Peyer's patch (tissue), 4 donors: Measurements from ENCODE around the gene TAGLN2. TPM values are rescaled to one million over a fixed set of nuclear protein-coding genes. Genes with fewer than 3 reads are reported as not detected.
"Not testable (repeated sequence)": the region's sequence is repeated elsewhere in the genome, so short reads cannot be mapped to it uniquely, and the experiment has no call there.

Experiments
- DNase-seq, 3 donors: peaks; one replicate each; pipeline ENCODE4 v3.0.0-alpha.2; 2017 to 2019
- H3K27ac ChIP-seq, 4 donors: fragments of 200-600 bp; sonication (generic); one replicate each; pipeline ENCODE4 v1.5.1; 2016 to 2019
- H3K27me3 ChIP-seq, 2 donors: fragments of 200-600 bp; sonication (generic); one replicate each; pipeline ENCODE4 v1.5.1; 2019
- H3K36me3 ChIP-seq, 3 donors: fragments of 200-600 bp; sonication (generic); one replicate each; pipeline ENCODE4 v1.5.1; 2016 to 2019
- H3K4me1 ChIP-seq, 4 donors: fragments of 200-600 bp; sonication (generic); one replicate each; pipeline ENCODE4 v1.5.1; 2016 to 2019
- H3K4me3 ChIP-seq, 4 donors: fragments of 200-600 bp; sonication (generic); 1 replicate in 3 of 4; 2 replicates in 1 of 4; pipeline ENCODE4 v1.5.1; 2016 to 2019; ENCODE audit warnings: mild to moderate bottlenecking in 1 of 4
- H3K9me3 ChIP-seq, 4 donors: fragments of 200-600 bp; sonication (generic); one replicate each; pipeline ENCODE4 v1.5.1; 2016 to 2019; ENCODE audit warnings: mild to moderate bottlenecking in 1 of 4
- POLR2A ChIP-seq, 2 donors: fragments of 450-650 bp; IDR thresholded peaks; one replicate each; pipeline ENCODE4 v1.5.1; 2017; ENCODE audit warnings: antibody characterized with exemption in 2 of 2, mild to moderate bottlenecking in 2 of 2, moderate library complexity in 2 of 2
- total RNA-seq, 4 donors: library from RNA; depleted of rRNA; stranded (reverse); fragments of >200 nt; gene quantifications; one replicate each; pipeline ENCODE4 v1.1.0, GENCODE V29; 2016
- TF ChIP-seq, protein P1 (sequence below), 6 experiments: fragments of 450-650 bp in 4 of 6; fragments of 200-600 bp in 2 of 6; sonication (generic) in 1 of 6; IDR thresholded peaks; one replicate each; pipeline ENCODE4 v1.5.1; 2017 to 2019; ENCODE audit warnings: antibody characterized with exemption in 6 of 6, mild to moderate bottlenecking in 3 of 6, moderate library complexity in 1 of 6

Gene TAGLN2
- total RNA-seq, 4 donors from 2014 or later: 120 to 304 (median 177) TPM

DNA sequence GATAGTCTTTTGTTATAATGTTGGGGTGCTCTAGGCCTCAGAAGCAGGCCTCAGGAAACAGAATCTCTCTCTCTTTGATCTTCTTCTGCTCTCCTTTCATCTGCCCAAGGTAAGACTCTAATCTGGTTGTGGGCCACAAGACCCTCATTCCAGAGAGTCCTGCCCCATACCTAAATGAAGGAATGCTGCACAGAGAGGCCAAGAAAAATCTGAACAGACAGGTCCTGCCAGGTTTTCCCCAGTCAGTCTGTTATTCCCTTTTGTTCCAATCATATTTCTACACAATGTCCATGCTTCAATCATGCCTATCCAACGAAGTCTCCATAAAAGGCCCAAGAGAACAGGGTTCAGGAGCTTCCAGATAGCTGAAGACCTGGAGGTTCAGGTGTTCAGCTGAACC is 18.3 kb downstream of the TAGLN2 start:
- Histone ChIP-seq H3K9me3 (no peaks in the 10 kb centered on the region), H3K27ac (no peak overlapping the region), H3K36me3 (no peaks in the 10 kb centered on the region), H3K27me3 (no peaks in the 10 kb centered on the region), H3K4me1 (peaks cover 6 to 23% (median 21%) of the 10 kb centered on the region in 4 donors), H3K4me3 (no peak overlapping the region)
- TF ChIP-seq POLR2A (IDR thresholded peaks at IDR 0.05): no peak
- TF ChIP-seq, protein P1, sequence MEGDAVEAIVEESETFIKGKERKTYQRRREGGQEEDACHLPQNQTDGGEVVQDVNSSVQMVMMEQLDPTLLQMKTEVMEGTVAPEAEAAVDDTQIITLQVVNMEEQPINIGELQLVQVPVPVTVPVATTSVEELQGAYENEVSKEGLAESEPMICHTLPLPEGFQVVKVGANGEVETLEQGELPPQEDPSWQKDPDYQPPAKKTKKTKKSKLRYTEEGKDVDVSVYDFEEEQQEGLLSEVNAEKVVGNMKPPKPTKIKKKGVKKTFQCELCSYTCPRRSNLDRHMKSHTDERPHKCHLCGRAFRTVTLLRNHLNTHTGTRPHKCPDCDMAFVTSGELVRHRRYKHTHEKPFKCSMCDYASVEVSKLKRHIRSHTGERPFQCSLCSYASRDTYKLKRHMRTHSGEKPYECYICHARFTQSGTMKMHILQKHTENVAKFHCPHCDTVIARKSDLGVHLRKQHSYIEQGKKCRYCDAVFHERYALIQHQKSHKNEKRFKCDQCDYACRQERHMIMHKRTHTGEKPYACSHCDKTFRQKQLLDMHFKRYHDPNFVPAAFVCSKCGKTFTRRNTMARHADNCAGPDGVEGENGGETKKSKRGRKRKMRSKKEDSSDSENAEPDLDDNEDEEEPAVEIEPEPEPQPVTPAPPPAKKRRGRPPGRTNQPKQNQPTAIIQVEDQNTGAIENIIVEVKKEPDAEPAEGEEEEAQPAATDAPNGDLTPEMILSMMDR (IDR thresholded peaks at IDR 0.05): no peak
- no peak for DNase-seq

DNA sequence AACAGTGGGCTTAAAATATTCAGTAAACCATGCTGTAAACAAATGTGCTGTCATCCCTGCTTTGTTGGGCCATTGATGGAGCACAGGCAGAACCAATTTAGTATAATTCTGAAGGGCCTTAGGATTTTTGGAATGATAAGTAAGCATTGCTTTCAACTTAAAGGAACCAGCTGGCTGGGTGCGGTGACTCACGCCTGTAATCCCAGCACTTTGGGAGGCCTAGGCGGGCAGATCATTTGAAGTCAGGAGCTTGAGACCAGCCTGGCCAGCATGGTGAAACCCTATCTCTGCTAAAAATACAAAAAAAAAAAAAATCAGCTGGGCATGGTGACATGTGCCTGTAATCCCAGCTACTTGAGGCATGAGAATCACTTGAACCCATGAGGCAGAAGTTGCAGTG is 21.3 kb downstream of the TAGLN2 start:
- not testable (repeated sequence) for H3K27me3 ChIP-seq, H3K4me3 ChIP-seq, H3K36me3 ChIP-seq, H3K27ac ChIP-seq, H3K9me3 ChIP-seq
- peaks cover 0 to 16% (median 0%) of the 10 kb centered on the region in 4 donors for H3K4me1 ChIP-seq
- DNase-seq: peak in 1 of 3 donors; percentile 8

DNA sequence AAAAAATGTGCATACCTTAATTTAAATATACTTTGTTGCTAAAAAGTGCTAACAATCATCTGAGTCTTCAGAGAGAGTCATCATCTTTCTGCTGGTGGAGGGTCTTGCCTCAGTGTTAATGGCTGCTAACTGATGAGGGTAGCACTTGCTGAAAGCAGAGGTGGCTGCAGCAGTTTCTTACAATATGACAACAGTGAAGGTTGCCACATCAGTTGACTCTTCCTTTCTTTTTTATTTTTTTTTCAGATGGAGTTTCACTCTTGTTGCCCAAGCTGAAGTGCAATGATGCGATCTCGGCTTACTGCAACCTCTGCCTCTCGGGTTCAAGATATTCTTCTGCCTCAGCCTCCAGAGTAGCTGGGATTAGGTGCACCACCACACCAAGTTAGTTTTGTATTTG is 22.8 kb downstream of the TAGLN2 start:
- Histone ChIP-seq H3K27ac (no peak overlapping the region), H3K36me3 (no peaks in the 10 kb centered on the region), H3K4me1 (peaks cover 0 to 16% (median 0%) of the 10 kb centered on the region in 4 donors), H3K9me3 (no peaks in the 10 kb centered on the region), H3K27me3 (no peaks in the 10 kb centered on the region), H3K4me3 (no peak overlapping the region)
- no peak for DNase-seq
- TF ChIP-seq POLR2A (IDR thresholded peaks at IDR 0.05): no peak
- TF ChIP-seq, protein P1 (IDR thresholded peaks at IDR 0.05): no peak

DNA sequence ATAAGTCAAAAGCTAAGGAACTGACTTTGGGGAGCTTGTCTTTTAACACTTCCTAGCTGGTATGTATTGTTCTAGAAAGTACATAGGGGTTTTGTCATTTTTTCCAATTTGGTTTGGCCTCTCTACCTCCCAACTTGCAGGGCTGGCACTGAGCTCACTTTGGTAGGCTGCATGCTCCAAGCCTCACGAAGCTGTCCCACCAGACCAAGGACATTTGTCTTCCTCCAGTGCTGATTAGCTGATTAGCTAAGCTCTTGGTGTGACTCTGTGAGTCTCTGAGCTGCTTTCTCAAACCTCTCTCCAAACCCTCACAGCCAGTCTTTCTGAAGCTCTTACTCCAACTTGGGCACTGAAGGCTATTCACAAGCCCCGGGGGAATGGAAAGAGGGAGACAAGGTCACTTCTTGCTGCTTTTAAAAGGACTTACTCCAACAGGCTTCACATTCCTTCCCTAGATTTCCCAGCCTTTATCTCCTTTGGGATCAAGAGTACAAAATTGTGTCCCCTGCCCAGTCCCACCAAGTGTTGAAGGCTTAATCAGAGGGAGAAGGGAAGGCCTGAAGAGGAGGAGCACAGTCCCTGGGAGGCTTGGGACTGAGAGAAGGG is 24.4 kb downstream of the TAGLN2 start:
- H3K27me3 ChIP-seq: no peaks in the 10 kb centered on the region
- peaks cover 0 to 16% (median 0%) of the 10 kb centered on the region in 4 donors for H3K4me1 ChIP-seq
- peak in 1 of 3 donors; percentile 19 for DNase-seq
- no peaks in the 10 kb centered on the region for H3K9me3 ChIP-seq
- no peak overlapping the region for H3K27ac ChIP-seq
- H3K36me3 ChIP-seq: no peaks in the 10 kb centered on the region
- no peak overlapping the region for H3K4me3 ChIP-seq
- no peak for TF ChIP-seq POLR2A (IDR thresholded peaks at IDR 0.05)
- TF ChIP-seq, protein P1 (IDR thresholded peaks at IDR 0.05): no peak

DNA sequence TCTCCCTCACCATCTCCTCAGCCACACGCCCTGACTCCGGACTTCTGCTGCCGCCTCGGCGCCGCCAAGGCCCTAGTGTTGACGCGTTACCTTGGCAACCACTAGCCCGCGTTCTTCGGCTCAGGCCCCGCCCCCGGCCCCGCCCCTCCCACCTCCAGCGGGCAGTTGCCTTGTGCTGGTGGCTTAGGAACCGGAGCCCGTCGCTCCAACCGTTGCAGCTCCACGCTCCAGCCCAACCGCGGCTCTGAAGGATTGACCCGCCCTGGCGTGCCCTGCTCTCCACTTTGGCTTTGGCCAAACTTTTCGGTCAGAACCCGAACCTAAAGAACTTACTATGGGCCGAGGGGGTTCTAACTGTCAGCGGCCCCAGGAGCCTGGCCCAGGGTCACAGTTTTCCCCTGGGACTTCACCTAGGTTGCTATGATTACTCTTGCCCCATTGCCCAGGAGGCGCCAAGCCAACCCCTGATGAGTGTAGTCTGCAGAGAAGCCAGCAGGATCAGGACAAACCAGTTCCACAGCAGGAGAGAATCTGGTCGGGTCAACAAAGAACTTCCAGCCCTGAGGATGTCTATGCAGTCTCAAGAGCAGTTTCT is 25.1 kb downstream of the TAGLN2 start, which contains the start of gene CFAP45:
Gene CFAP45, minus strand, starts transcription at position 80 of the 595 bp plus-strand sequence. Its CDS starts 67 bp downstream, at position 13.
- H3K36me3 ChIP-seq: no peaks in the 10 kb centered on the region
- no peak within 1 kb of the TSS for H3K4me3 ChIP-seq
- peak; percentile 33 to 93 (median 88) for DNase-seq
- H3K27ac ChIP-seq: peak within 1 kb of the TSS in 2 of 4 donors; percentile 17 to 36
- H3K4me1 ChIP-seq: peaks cover 0 to 16% (median 0%) of the 10 kb centered on the region in 4 donors
- H3K27me3 ChIP-seq: no peaks in the 10 kb centered on the region
- H3K9me3 ChIP-seq: no peaks in the 10 kb centered on the region
- TF ChIP-seq, protein P1 (IDR thresholded peaks at IDR 0.05): no peak
- no peak for TF ChIP-seq POLR2A (IDR thresholded peaks at IDR 0.05)

DNA sequence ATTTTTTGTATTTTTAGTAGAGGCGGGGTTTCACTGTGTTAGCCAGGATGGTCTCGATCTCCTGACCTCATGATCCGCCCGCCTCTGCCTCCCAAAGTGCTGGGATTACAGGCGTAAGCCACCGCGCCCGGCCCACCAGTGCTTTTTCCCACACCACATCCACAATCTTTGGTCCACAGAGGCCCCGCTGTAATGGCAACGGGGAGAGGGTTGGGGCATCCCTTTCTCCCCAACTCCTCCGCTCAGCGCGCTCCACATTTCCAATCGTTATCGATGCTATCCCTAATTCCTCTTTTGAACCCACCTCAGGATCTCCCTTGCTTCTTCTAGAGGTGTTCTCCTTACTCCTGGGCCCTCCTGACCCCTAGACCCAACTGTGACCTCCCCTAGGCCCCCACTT is 25.7 kb downstream of the TAGLN2 start:
- not testable (repeated sequence) for H3K36me3 ChIP-seq, H3K9me3 ChIP-seq, H3K27me3 ChIP-seq, DNase-seq, H3K4me3 ChIP-seq
- Histone ChIP-seq H3K4me1 (peaks cover 0 to 16% (median 0%) of the 10 kb centered on the region in 4 donors), H3K27ac (peak overlapping the region in 2 of 4 donors; percentile 17 to 36)
